ENCODE results near the gene WDR59. TPM values are rescaled to one million over a fixed set of nuclear protein-coding genes. Genes with fewer than 3 reads are reported as not detected.

WDR59 gene, protein sequence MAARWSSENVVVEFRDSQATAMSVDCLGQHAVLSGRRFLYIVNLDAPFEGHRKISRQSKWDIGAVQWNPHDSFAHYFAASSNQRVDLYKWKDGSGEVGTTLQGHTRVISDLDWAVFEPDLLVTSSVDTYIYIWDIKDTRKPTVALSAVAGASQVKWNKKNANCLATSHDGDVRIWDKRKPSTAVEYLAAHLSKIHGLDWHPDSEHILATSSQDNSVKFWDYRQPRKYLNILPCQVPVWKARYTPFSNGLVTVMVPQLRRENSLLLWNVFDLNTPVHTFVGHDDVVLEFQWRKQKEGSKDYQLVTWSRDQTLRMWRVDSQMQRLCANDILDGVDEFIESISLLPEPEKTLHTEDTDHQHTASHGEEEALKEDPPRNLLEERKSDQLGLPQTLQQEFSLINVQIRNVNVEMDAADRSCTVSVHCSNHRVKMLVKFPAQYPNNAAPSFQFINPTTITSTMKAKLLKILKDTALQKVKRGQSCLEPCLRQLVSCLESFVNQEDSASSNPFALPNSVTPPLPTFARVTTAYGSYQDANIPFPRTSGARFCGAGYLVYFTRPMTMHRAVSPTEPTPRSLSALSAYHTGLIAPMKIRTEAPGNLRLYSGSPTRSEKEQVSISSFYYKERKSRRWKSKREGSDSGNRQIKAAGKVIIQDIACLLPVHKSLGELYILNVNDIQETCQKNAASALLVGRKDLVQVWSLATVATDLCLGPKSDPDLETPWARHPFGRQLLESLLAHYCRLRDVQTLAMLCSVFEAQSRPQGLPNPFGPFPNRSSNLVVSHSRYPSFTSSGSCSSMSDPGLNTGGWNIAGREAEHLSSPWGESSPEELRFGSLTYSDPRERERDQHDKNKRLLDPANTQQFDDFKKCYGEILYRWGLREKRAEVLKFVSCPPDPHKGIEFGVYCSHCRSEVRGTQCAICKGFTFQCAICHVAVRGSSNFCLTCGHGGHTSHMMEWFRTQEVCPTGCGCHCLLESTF
- total RNA-seq (2014; rRNA removed; shearing (Covaris generic)), result 15.7 and 17.8 TPM in 2 replicates

DNA sequence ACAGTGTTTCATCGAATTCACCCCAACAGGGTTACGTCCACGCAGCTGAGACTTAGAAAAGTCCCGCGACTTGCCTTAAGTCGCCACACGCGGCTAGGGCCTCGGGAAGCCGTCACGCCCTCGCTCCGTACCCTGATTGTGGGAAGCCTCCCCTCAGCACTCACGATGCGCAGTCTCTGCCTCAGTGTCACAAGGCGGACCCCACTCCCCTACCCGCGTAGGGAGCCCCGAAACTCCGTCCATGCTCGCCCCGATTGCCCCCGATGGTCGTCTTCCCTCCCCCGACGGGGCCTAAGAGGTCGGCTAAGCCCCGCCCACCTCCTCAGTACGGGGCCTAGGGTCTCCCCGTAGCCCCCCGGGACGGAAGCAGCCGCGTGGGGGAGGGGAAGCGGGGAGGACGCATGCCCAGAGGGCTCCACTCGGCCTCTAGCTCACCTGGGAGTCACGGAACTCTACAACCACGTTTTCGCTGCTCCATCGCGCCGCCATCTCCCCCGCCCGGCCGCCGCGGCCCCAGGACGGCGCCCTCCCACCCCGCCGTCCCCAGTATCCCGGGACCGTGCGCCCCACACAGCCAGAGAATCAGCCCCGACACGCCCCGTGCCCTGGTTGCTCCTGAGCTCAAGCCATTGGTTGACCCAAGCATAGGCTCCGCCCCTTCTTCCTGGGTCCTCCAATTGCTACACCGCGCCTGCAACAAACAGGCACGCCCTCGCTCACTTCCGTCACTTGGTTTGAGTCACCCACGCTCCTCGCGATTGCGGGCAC, at the start of gene WDR59:
TSS of gene WDR59 (minus strand) at position 595 of the 768 bp plus-strand sequence. CDS start at position 489, 106 bp downstream.

DNA sequence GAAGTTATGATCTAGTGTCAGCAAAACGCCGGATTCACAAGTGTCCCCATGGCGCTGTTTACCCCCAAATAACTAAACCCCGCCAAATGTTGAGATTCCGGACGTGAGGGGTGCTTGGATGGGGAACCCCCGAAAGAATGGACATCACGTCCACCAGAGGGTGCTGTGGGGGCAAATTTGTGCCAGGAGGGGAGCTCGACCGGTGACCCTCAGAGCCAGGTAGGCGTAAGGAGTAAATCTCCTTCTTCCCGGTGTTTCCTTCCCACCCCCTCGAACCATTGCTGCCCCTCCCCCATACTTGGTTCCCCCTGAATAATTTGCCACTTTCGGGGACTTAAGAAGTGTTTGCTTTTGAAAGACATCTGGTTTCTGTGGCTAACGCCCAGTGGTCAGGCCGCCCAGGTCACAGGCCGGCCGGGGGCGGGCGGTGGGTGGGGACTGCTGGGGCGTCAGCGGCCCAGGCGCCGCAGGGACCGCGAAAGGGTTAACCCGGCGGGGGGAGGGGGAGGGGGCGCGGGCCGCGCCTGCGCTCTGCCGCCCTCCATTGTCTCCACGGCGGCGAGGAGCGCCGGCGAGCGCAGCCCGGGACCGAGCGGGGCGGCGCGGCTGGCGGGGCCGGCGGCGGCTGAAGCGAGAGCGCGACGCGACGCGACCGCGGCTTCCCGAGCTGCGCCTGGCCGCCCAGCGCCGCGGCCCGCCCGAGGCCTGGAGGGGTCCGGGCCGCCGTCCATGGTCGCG, 13.7 kb upstream of the WDR59 start, which contains the start of gene ZNRF1:
TSS of gene ZNRF1 (plus strand) at position 544 of the 738 bp plus-strand sequence. CDS start 648 bp downstream, outside the sequence.

Other genes starting within 250 kb of the WDR59 start
- gene FA2H, start 210.3 kb downstream of the WDR59 start, total RNA-seq (2014; rRNA removed; shearing (Covaris generic)), result not detected in 2 replicates
- 27.6 and 36.6 TPM in 2 replicates for gene ZNRF1, start 13.9 kb upstream of the WDR59 start, total RNA-seq (2014; rRNA removed; shearing (Covaris generic))
- gene LDHD, start 131.7 kb upstream of the WDR59 start, total RNA-seq (2014; rRNA removed; shearing (Covaris generic)), result 0.98 and 1.8 TPM in 2 replicates
- 4.7 TPM in 2 replicates for gene ZFP1, start 163.4 kb upstream of the WDR59 start, total RNA-seq (2014; rRNA removed; shearing (Covaris generic))
- 0.26 TPM in 1 of 2 replicates, not detected in the other for gene CTRB2, start 222.0 kb upstream of the WDR59 start, total RNA-seq (2014; rRNA removed; shearing (Covaris generic))
- not detected in 2 replicates for gene CTRB1, start 233.9 kb upstream of the WDR59 start, total RNA-seq (2014; rRNA removed; shearing (Covaris generic))

Measured in A375 (cell line).